Measurements from ENCODE around the gene GTF3C1.
A peak's percentile ranks its signal among the peaks of the same experiment; 100 is the strongest.

Gene GTF3C1, protein sequence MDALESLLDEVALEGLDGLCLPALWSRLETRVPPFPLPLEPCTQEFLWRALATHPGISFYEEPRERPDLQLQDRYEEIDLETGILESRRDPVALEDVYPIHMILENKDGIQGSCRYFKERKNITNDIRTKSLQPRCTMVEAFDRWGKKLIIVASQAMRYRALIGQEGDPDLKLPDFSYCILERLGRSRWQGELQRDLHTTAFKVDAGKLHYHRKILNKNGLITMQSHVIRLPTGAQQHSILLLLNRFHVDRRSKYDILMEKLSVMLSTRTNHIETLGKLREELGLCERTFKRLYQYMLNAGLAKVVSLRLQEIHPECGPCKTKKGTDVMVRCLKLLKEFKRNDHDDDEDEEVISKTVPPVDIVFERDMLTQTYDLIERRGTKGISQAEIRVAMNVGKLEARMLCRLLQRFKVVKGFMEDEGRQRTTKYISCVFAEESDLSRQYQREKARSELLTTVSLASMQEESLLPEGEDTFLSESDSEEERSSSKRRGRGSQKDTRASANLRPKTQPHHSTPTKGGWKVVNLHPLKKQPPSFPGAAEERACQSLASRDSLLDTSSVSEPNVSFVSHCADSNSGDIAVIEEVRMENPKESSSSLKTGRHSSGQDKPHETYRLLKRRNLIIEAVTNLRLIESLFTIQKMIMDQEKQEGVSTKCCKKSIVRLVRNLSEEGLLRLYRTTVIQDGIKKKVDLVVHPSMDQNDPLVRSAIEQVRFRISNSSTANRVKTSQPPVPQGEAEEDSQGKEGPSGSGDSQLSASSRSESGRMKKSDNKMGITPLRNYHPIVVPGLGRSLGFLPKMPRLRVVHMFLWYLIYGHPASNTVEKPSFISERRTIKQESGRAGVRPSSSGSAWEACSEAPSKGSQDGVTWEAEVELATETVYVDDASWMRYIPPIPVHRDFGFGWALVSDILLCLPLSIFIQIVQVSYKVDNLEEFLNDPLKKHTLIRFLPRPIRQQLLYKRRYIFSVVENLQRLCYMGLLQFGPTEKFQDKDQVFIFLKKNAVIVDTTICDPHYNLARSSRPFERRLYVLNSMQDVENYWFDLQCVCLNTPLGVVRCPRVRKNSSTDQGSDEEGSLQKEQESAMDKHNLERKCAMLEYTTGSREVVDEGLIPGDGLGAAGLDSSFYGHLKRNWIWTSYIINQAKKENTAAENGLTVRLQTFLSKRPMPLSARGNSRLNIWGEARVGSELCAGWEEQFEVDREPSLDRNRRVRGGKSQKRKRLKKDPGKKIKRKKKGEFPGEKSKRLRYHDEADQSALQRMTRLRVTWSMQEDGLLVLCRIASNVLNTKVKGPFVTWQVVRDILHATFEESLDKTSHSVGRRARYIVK (N-terminal part only)

DNA sequence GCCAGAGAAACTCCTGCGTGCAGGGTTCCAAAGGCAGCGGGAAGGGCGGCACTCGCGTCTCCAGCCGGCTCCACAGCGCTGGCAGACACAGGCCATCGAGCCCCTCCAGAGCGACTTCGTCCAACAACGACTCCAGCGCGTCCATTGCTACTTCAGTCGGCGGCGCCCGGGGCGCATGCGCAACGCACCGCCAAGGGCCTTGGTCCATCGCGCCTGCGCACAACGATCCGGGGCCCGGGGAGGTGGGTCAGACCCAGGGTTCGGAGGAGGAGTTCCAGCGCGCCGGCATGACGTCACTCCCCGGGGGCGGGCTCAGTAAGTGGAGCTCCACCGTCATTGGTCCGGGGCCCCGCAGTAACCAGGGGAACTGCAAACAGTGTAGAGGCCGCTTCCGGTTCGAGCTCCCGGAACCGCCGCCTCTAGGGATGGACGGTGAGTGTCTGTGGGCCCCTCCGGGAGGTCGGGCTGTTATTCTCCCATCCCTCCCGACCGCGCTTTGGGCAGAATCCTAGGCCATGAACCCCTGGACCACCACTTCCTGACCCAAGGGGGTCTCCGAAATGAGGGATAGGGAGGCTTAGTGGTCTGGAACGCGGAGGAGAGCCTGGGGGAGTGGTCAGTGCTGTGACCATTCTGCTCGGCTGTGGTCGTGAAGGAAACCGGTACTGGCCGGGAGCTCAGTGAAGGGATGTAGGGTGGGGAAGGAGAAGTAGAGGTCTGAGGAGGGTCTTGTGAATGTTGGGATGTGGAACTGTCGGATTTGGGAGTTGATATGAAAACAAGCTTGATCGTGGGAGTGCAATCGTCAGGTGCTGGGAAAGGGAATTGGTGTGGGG lies at the start of gene GTF3C1, which contains the start of gene KATNIP:
GTF3C1 (minus strand) TSS at position 168 of the 836 bp plus-strand sequence; CDS start at position 145, 23 bp downstream.
KATNIP (plus strand) TSS at position 399 of the 836 bp plus-strand sequence; CDS start at position 426, 27 bp downstream.
- Histone ChIP-seq H3K9ac (ENCODE audit: low read depth, low read length) (peak within 1 kb of the TSS; percentile 47), H3K27me3 (ENCODE audit: control insufficient read depth, insufficient read depth, low read length) (no peaks in the 10 kb centered on the region), H3K9me3 (ENCODE audit: control insufficient read depth, insufficient read depth, low read length) (no peaks in the 10 kb centered on the region), H3K36me3 (ENCODE audit: control insufficient read depth, insufficient read depth, low read length) (peaks cover 3% of the 10 kb centered on the region), H3K4me1 (ENCODE audit: control insufficient read depth, insufficient read depth, low read length) (peaks cover 5% of the 10 kb centered on the region), H3K4me3 (ENCODE audit: low read depth, low read length) (peak within 1 kb of the TSS; percentile 90)

DNA sequence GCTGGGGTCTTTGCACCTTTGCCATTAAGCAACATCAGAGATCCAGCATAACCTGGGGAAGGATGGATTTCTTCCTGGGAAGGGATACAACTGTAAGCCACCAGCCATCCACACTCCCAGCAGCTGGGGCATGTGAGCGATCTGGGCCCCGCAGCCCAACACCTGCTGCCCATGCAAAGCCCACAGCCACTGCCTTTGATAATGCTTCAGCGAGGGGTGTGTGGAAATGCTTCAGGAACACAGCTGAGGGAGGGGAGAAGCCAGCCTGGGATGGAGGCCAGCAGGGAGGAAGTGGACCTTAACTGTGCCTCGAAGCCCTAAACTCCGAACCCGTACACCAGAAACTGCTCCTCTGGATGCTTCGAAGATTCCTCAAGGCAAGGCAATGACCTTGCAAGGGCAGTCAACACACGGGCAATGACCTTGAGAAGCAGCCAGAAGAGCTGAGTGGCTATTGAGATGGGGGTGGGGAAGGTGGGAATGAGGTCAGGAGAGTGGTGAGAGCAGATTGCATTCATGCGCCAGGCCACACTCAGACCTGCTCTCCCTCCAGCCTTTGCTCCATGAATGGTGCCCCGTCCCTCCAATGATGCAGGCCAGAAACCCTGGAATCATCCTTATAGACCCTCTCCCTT lies 49.3 kb upstream of the GTF3C1 start:
- Histone ChIP-seq H3K27me3 (ENCODE audit: control insufficient read depth, insufficient read depth, low read length) (no peaks in the 10 kb centered on the region), H3K4me1 (ENCODE audit: control insufficient read depth, insufficient read depth, low read length) (peaks cover 15% of the 10 kb centered on the region), H3K9me3 (ENCODE audit: control insufficient read depth, insufficient read depth, low read length) (no peaks in the 10 kb centered on the region), H3K4me3 (ENCODE audit: low read depth, low read length) (no peak overlapping the region), H3K36me3 (ENCODE audit: control insufficient read depth, insufficient read depth, low read length) (no peaks in the 10 kb centered on the region), H3K9ac (ENCODE audit: low read depth, low read length) (peak overlapping the region; percentile 37)

DNA sequence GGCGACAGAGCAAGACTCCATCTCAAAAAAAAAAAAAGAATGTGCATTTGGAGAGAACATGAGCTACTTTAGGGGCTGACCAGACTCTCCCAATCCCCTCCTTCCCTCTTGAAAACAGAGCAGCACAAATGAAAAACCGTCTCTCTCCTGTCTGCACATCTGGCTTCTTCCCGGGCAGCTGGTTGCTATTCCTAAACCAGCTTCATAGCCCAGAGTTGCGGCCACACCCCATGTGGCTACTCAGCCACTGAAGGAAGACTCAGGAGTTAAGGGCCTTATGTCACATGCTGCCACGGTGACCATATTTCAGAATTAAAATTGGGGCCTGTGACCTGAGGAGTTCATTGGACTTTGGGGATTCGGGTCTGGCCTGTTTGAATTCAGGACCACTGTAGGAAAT lies 48.5 kb upstream of the GTF3C1 start:
- Histone ChIP-seq H3K27me3 (ENCODE audit: control insufficient read depth, insufficient read depth, low read length) (no peaks in the 10 kb centered on the region), H3K36me3 (ENCODE audit: control insufficient read depth, insufficient read depth, low read length) (no peaks in the 10 kb centered on the region), H3K4me1 (ENCODE audit: control insufficient read depth, insufficient read depth, low read length) (peaks cover 15% of the 10 kb centered on the region), H3K4me3 (ENCODE audit: low read depth, low read length) (no peak overlapping the region), H3K9ac (ENCODE audit: low read depth, low read length) (no peak overlapping the region), H3K9me3 (ENCODE audit: control insufficient read depth, insufficient read depth, low read length) (no peaks in the 10 kb centered on the region)

DNA sequence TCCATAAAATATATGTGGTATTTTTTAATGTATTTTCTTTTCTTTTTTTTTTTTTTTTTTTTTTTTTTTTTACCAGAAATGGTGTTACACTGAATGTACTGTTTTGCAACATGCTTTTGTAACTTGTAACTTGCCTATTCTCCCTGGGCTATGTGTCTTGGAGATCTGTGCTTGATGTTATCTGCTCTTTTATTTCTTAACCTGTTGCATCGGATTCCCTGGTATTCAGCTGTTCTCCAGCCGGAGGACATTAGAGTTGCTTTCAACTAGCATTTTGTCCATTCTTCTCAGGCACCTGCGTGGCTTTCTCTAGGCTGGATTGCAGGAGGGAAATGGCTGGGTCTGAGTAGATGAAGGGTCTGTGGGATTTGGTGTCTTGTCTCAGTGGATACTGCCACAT lies 47.6 kb upstream of the GTF3C1 start:
- Histone ChIP-seq H3K4me3 (ENCODE audit: low read depth, low read length) (no peak overlapping the region), H3K9ac (ENCODE audit: low read depth, low read length) (no peak overlapping the region), H3K9me3 (ENCODE audit: control insufficient read depth, insufficient read depth, low read length) (no peaks in the 10 kb centered on the region), H3K27me3 (ENCODE audit: control insufficient read depth, insufficient read depth, low read length) (no peaks in the 10 kb centered on the region), H3K36me3 (ENCODE audit: control insufficient read depth, insufficient read depth, low read length) (no peaks in the 10 kb centered on the region), H3K4me1 (ENCODE audit: control insufficient read depth, insufficient read depth, low read length) (peaks cover 15% of the 10 kb centered on the region)

DNA sequence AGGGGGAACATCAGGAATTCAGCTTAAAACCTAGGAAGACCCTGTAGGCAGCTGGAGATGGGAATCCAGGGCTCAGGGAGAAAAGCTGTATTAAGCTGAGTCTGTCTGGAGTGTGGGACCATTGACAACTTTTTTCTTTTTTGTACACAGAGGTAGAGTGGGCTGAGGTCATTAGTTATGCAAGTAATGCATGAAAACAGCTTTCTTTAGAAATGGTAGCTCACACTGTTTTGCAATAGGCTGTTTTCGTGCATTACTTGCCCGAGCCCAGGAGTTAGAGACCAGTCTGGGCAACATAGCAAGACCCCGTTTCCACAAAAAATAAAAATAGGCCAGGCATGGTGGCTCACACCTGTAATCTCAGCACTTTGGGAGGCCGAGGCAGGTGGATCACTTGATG lies 46.7 kb upstream of the GTF3C1 start:
- Histone ChIP-seq H3K4me3 (ENCODE audit: low read depth, low read length) (no peak overlapping the region), H3K9ac (ENCODE audit: low read depth, low read length) (no peak overlapping the region), H3K4me1 (ENCODE audit: control insufficient read depth, insufficient read depth, low read length) (peaks cover 15% of the 10 kb centered on the region), H3K36me3 (ENCODE audit: control insufficient read depth, insufficient read depth, low read length) (no peaks in the 10 kb centered on the region), H3K9me3 (ENCODE audit: control insufficient read depth, insufficient read depth, low read length) (no peaks in the 10 kb centered on the region), H3K27me3 (ENCODE audit: control insufficient read depth, insufficient read depth, low read length) (no peaks in the 10 kb centered on the region)

DNA sequence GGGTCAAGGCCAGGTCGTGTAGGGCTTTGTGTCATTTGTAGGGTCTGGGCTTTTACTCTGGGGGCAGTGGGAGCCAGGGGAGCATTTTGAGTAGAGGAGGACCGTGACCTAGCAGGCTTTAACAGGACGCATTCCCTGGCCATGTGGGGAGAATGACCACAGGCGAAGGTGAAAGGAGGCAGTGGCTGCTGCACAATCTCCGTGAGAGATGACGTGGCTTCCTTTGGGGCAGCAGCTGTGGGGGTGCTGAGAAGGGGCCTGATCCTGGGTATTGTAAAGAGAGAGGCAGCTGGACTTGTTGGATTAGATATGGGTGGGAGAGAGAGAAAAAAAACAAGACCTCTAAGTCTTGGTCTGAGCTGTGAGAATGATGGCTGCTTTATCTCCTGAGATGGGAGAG lies 46.3 kb upstream of the GTF3C1 start:
- Histone ChIP-seq H3K9me3 (ENCODE audit: control insufficient read depth, insufficient read depth, low read length) (no peaks in the 10 kb centered on the region), H3K4me3 (ENCODE audit: low read depth, low read length) (no peak overlapping the region), H3K4me1 (ENCODE audit: control insufficient read depth, insufficient read depth, low read length) (peaks cover 15% of the 10 kb centered on the region), H3K9ac (ENCODE audit: low read depth, low read length) (no peak overlapping the region), H3K36me3 (ENCODE audit: control insufficient read depth, insufficient read depth, low read length) (no peaks in the 10 kb centered on the region), H3K27me3 (ENCODE audit: control insufficient read depth, insufficient read depth, low read length) (no peaks in the 10 kb centered on the region)

DNA sequence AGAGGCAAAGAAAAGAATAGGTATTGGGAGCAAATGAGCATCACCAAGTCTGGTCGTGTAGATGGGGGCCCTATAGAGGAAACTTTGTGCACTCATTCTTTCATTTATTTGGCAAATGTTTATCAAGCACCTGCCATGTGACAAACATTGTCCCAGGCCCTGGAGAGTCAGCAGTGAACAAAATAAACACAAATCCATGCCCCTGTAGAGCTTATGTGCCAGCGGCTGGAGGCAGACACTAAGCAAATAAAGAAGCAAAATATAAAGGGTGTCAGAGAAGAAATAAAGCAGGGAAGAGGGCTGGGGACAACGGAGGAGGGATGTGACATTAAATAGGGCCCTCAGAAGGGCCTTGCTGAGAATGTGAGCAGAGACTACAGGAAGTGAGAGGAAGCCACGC lies 45.8 kb upstream of the GTF3C1 start:
- H3K36me3 ChIP-seq (ENCODE audit: control insufficient read depth, insufficient read depth, low read length) = no peaks in the 10 kb centered on the region
- H3K4me3 ChIP-seq (ENCODE audit: low read depth, low read length) = no peak overlapping the region
- no peak overlapping the region for H3K9ac ChIP-seq (ENCODE audit: low read depth, low read length)
- H3K9me3 ChIP-seq (ENCODE audit: control insufficient read depth, insufficient read depth, low read length) = no peaks in the 10 kb centered on the region
- peaks cover 15% of the 10 kb centered on the region for H3K4me1 ChIP-seq (ENCODE audit: control insufficient read depth, insufficient read depth, low read length)
- no peaks in the 10 kb centered on the region for H3K27me3 ChIP-seq (ENCODE audit: control insufficient read depth, insufficient read depth, low read length)

DNA sequence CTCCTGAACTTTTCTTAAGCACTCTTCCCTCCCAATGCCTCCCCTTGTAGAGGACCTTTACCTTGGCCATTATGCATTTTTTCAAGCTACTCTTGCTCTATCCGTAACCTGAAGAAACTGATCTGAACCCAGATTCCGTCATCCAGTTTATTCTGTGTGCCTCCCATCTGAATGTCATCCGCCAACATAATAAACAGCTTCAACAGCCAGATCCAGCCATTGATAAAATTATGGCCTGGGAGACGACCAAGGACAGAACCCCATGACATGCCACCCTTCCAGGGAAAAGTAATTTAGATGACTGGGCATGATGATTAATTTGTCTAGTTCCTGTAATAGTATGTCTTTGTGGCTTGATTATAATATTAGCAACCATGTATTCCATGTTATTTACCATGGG lies 42.1 kb upstream of the GTF3C1 start:
- no peaks in the 10 kb centered on the region for H3K36me3 ChIP-seq (ENCODE audit: control insufficient read depth, insufficient read depth, low read length)
- H3K9ac ChIP-seq (ENCODE audit: low read depth, low read length) = no peak overlapping the region
- H3K4me1 ChIP-seq (ENCODE audit: control insufficient read depth, insufficient read depth, low read length) = no peaks in the 10 kb centered on the region
- no peaks in the 10 kb centered on the region for H3K9me3 ChIP-seq (ENCODE audit: control insufficient read depth, insufficient read depth, low read length)
- no peak overlapping the region for H3K4me3 ChIP-seq (ENCODE audit: low read depth, low read length)
- no peaks in the 10 kb centered on the region for H3K27me3 ChIP-seq (ENCODE audit: control insufficient read depth, insufficient read depth, low read length)

DNA sequence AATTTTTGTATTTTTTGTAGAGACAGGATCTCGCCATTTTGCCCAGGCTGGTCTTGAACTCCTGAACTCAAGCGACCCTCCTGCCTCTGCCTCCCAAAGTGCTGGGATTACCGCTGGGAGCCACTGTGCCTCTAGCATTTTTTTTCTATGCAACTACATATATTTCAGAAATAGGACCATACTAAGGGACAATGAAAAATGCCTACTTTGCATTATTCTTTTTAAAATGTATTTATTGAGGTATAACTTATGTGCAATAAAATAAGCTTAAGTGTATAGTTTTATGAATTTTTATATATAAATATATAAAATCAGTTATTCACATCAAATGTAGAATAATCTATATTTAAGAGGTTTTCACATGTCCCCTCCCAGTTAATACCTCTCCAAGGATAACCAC lies 38.3 kb upstream of the GTF3C1 start:
- Histone ChIP-seq H3K9ac (ENCODE audit: low read depth, low read length) (no peak overlapping the region), H3K9me3 (ENCODE audit: control insufficient read depth, insufficient read depth, low read length) (no peaks in the 10 kb centered on the region), H3K4me1 (ENCODE audit: control insufficient read depth, insufficient read depth, low read length) (no peaks in the 10 kb centered on the region), H3K27me3 (ENCODE audit: control insufficient read depth, insufficient read depth, low read length) (no peaks in the 10 kb centered on the region), H3K36me3 (ENCODE audit: control insufficient read depth, insufficient read depth, low read length) (no peaks in the 10 kb centered on the region), H3K4me3 (ENCODE audit: low read depth, low read length) (no peak overlapping the region)

DNA sequence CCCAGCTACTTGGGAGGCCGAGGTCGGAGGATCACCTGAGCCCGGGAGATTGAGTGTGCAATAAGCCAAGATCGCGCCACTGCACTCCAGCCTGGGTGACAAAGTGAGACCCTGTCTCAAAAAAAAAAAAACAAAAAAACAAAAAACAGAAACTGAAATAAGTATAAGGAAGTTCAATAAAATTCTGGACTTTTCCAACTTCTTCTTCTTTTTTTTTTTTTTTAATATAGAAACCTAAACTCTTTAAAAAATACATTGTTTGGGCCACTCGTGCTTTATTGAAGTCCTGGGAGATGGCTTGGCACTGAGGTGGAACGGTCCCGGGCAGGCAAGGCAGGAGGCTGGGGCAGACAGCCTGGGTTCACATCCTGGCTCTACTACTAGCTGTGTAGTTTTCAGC lies 37.0 kb upstream of the GTF3C1 start:
- Histone ChIP-seq H3K9ac (ENCODE audit: low read depth, low read length) (no peak overlapping the region), H3K9me3 (ENCODE audit: control insufficient read depth, insufficient read depth, low read length) (no peaks in the 10 kb centered on the region), H3K4me3 (ENCODE audit: low read depth, low read length) (no peak overlapping the region), H3K4me1 (ENCODE audit: control insufficient read depth, insufficient read depth, low read length) (no peaks in the 10 kb centered on the region), H3K36me3 (ENCODE audit: control insufficient read depth, insufficient read depth, low read length) (no peaks in the 10 kb centered on the region), H3K27me3 (ENCODE audit: control insufficient read depth, insufficient read depth, low read length) (no peaks in the 10 kb centered on the region)

Data from iPS-15b (cell line).